ENCODE measurements around the gene UVRAG. TPM values are rescaled to one million over a fixed set of nuclear protein-coding genes. Genes with fewer than 3 reads are reported as not detected.

Gene UVRAG
- total and polyA plus RNA-seq, 2 of the 13 experiments (the other 11 are each of a cell fraction or from before 2014, with no cell fraction given) = 9.7 to 17.3 TPM

- TF ChIP-seq ARNTL (CRISPR knock-in tag; IDR thresholded peaks at IDR 0.05) = peak; percentile 95
- TF ChIP-seq SKI (IDR thresholded peaks at IDR 0.05; ENCODE audit: partially characterized antibody) = peak; percentile 76
- TF ChIP-seq ZNF20 (CRISPR knock-in tag; IDR thresholded peaks at IDR 0.05) = no peak
- TF ChIP-seq ZNF75D (CRISPR knock-in tag; IDR thresholded peaks at IDR 0.05; ENCODE audit: borderline replicate concordance) = no peak
- TF ChIP-seq MEIS1 (CRISPR knock-in tag; IDR thresholded peaks at IDR 0.05; ENCODE audit: borderline replicate concordance) = peak; percentile 83
- peak; percentile 67; the same call in 1 of the 2 replicates for TF ChIP-seq FOXJ3 (CRISPR knock-in tag; IDR thresholded peaks at IDR 0.05; ENCODE audit: borderline replicate concordance)
- peak; percentile 83; the same call in 1 of the 2 replicates for TF ChIP-seq MEF2D (CRISPR knock-in tag; IDR thresholded peaks at IDR 0.05)
- no peak for TF ChIP-seq PCBP2 (optimal IDR thresholded peaks at IDR 0.05; ENCODE audit: low read depth, low read length, poor library complexity, severe bottlenecking)
- TF ChIP-seq ZBTB44 (CRISPR knock-in tag; IDR thresholded peaks at IDR 0.05) = no peak; the same call in 1 of the 2 replicates
- TF ChIP-seq SNAPC4 (CRISPR knock-in tag; IDR thresholded peaks at IDR 0.05) = 0 out of 2 replicates have a peak, but pooled peaks have one; percentile 55
- TF ChIP-seq KAT7 (CRISPR knock-in tag; IDR thresholded peaks at IDR 0.05; ENCODE audit: borderline replicate concordance) = peak; percentile 54; the same call in 1 of the 2 replicates
- peak; percentile 95 for TF ChIP-seq ZNF446 (CRISPR knock-in tag; IDR thresholded peaks at IDR 0.05)
- no peak for TF ChIP-seq USF2 (IDR thresholded peaks at IDR 0.05; ENCODE audit: low read depth, low read length)
- TF ChIP-seq USF2 (CRISPR knock-in tag; IDR thresholded peaks at IDR 0.05; ENCODE audit: borderline replicate concordance) = peak; percentile 52
- TF ChIP-seq ZNF556 (CRISPR knock-in tag; IDR thresholded peaks at IDR 0.05; ENCODE audit: borderline replicate concordance) = no peak; the same call in 1 of the 2 replicates
- no peak for TF ChIP-seq ZNF577 (CRISPR knock-in tag; IDR thresholded peaks at IDR 0.05; ENCODE audit: borderline replicate concordance, low read depth)
- TF ChIP-seq GZF1 (CRISPR knock-in tag; IDR thresholded peaks at IDR 0.05) = no peak
- TF ChIP-seq KMT2A (CRISPR knock-in tag; IDR thresholded peaks at IDR 0.05) = peak; percentile 57
Measured at GRCh38 chr11:75768112-75768908, 46.7 kb upstream of the UVRAG start, which contains the start of gene DGAT2 (continued).

Data from HepG2 (cell line).